GM19351 (cell line): ENCODE data around the gene RPL4.
A peak's percentile ranks its signal among the peaks of the same experiment; 100 is the strongest.
"Not testable (repeated sequence)": the region's sequence is repeated elsewhere in the genome, so short reads cannot be mapped to it uniquely, and the experiment has no call there.

ENCODE experiments used
- ATAC-seq: cut with Tn5 transposase; IDR thresholded peaks from one replicate; pipeline ENCODE4 v1.9.1; 2021; ENCODE audit warnings: mild to moderate bottlenecking, moderate library complexity; ENCODE audit not compliant: unreplicated experiment

The RPL4 gene

GRCh38 chr15:66504563-66505429 is at the start of gene RPL4, which contains the start of gene ZWILCH:
Gene RPL4, minus strand, starts transcription at chr15:66504855. Its CDS starts 65 bp downstream, at chr15:66504790.
Gene ZWILCH, plus strand, starts transcription at chr15:66505326. Its CDS starts 13 bp downstream, at chr15:66505339.
- peak; percentile 78 for ATAC-seq

GRCh38 chr15:66545255-66545654 is 40.6 kb upstream of the RPL4 start:
- no peak for ATAC-seq

GRCh38 chr15:66542896-66543295 is 38.2 kb upstream of the RPL4 start:
- no peak for ATAC-seq

GRCh38 chr15:66535056-66535455 is 30.4 kb upstream of the RPL4 start:
- no peak for ATAC-seq

GRCh38 chr15:66524838-66525237 is 20.2 kb upstream of the RPL4 start:
- ATAC-seq: no peak

- ATAC-seq: no peak
Observed at GRCh38 chr15:66523926-66524325, 19.3 kb upstream of the RPL4 start.

- ATAC-seq: no peak
Observed at GRCh38 chr15:66515901-66516322, 11.3 kb upstream of the RPL4 start.

- no peak for ATAC-seq
Observed at GRCh38 chr15:66514586-66514985, 9.9 kb upstream of the RPL4 start.

- no peak for ATAC-seq
Observed at GRCh38 chr15:66508293-66508883, 3.7 kb upstream of the RPL4 start.

- no peak for ATAC-seq
Observed at GRCh38 chr15:66505818-66506217, 1.2 kb upstream of the RPL4 start.

- ATAC-seq: no peak
Observed at GRCh38 chr15:66505430-66505811, 766 bp upstream of the RPL4 start.

GRCh38 chr15:66503780-66504562 is 684 bp downstream of the RPL4 start:
- ATAC-seq: no peak

GRCh38 chr15:66503041-66503648 is 1.5 kb downstream of the RPL4 start:
- ATAC-seq: not testable (repeated sequence)

GRCh38 chr15:66502491-66502890 is 2.2 kb downstream of the RPL4 start:
- no peak for ATAC-seq

- not testable (repeated sequence) for ATAC-seq
Observed at GRCh38 chr15:66500346-66500745, 4.3 kb downstream of the RPL4 start.

GRCh38 chr15:66498501-66499386 is 5.9 kb downstream of the RPL4 start:
- ATAC-seq: no peak

- peak; percentile 82 for ATAC-seq
Observed at GRCh38 chr15:66497502-66498455, 6.9 kb downstream of the RPL4 start, which contains the start of gene SNAPC5. Gene SNAPC5, minus strand, starts transcription at chr15:66497762. Its CDS starts 31 bp downstream, at chr15:66497731.

GRCh38 chr15:66496951-66497501 is 7.6 kb downstream of the RPL4 start:
- peak; percentile 9 for ATAC-seq
